ENCODE data around the gene PSMB11. TPM values are rescaled to one million over a fixed set of nuclear protein-coding genes. Genes with fewer than 3 reads are reported as not detected.

The PSMB11 gene
- total RNA-seq, 1 donor from 2014 or later: not detected

- no peak for DNase-seq (ENCODE audit: low spot score)
- peaks cover 6% of the 10 kb centered on the region for H3K27me3 Mint-ChIP-seq (ENCODE audit: unreplicated experiment)
- TF ChIP-seq, protein P1, sequence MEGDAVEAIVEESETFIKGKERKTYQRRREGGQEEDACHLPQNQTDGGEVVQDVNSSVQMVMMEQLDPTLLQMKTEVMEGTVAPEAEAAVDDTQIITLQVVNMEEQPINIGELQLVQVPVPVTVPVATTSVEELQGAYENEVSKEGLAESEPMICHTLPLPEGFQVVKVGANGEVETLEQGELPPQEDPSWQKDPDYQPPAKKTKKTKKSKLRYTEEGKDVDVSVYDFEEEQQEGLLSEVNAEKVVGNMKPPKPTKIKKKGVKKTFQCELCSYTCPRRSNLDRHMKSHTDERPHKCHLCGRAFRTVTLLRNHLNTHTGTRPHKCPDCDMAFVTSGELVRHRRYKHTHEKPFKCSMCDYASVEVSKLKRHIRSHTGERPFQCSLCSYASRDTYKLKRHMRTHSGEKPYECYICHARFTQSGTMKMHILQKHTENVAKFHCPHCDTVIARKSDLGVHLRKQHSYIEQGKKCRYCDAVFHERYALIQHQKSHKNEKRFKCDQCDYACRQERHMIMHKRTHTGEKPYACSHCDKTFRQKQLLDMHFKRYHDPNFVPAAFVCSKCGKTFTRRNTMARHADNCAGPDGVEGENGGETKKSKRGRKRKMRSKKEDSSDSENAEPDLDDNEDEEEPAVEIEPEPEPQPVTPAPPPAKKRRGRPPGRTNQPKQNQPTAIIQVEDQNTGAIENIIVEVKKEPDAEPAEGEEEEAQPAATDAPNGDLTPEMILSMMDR (IDR thresholded peaks at IDR 0.05; ENCODE audit: unreplicated experiment): no peak
- H3K9me3 Mint-ChIP-seq (ENCODE audit: unreplicated experiment): no peaks in the 10 kb centered on the region
- peaks cover 8% of the 10 kb centered on the region for H3K4me1 Mint-ChIP-seq (ENCODE audit: unreplicated experiment)
- H3K27ac Mint-ChIP-seq (ENCODE audit: unreplicated experiment): no peak overlapping the region
- peaks cover 12% of the 10 kb centered on the region for H3K36me3 Mint-ChIP-seq (ENCODE audit: low read depth, unreplicated experiment)
- H3K4me3 Mint-ChIP-seq (ENCODE audit: unreplicated experiment): no peak overlapping the region
Measured at GRCh38 chr14:23052671-23053070, 10.7 kb downstream of the PSMB11 start.

DNA sequence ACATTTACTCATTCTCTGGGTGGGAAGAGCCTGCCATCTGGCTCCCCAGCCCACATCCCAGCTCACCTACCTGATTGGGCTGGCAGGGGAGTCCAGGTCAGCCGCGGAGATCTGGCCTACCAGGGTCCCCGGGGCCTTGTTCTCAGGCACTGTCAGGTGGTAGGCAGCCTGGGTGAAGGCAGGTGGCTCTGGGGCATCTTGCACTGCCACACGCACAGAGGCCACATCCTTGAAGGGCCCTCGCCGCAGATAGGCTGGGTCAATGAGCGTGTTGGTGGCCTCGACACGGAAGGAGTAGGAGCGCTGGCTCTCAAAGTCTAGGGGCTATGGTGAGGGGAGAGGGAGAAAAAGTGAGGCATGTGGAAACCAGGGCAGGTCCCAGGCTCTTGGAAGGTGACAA is 11.4 kb downstream of the PSMB11 start:
- no peaks in the 10 kb centered on the region for H3K9me3 Mint-ChIP-seq (ENCODE audit: unreplicated experiment)
- H3K27me3 Mint-ChIP-seq (ENCODE audit: unreplicated experiment): peaks cover 4% of the 10 kb centered on the region
- H3K27ac Mint-ChIP-seq (ENCODE audit: unreplicated experiment): no peak overlapping the region
- TF ChIP-seq, protein P1 (IDR thresholded peaks at IDR 0.05; ENCODE audit: unreplicated experiment): no peak
- peaks cover 11% of the 10 kb centered on the region for H3K36me3 Mint-ChIP-seq (ENCODE audit: low read depth, unreplicated experiment)
- peaks cover 10% of the 10 kb centered on the region for H3K4me1 Mint-ChIP-seq (ENCODE audit: unreplicated experiment)
- no peak for DNase-seq (ENCODE audit: low spot score)
- no peak overlapping the region for H3K4me3 Mint-ChIP-seq (ENCODE audit: unreplicated experiment)

DNA sequence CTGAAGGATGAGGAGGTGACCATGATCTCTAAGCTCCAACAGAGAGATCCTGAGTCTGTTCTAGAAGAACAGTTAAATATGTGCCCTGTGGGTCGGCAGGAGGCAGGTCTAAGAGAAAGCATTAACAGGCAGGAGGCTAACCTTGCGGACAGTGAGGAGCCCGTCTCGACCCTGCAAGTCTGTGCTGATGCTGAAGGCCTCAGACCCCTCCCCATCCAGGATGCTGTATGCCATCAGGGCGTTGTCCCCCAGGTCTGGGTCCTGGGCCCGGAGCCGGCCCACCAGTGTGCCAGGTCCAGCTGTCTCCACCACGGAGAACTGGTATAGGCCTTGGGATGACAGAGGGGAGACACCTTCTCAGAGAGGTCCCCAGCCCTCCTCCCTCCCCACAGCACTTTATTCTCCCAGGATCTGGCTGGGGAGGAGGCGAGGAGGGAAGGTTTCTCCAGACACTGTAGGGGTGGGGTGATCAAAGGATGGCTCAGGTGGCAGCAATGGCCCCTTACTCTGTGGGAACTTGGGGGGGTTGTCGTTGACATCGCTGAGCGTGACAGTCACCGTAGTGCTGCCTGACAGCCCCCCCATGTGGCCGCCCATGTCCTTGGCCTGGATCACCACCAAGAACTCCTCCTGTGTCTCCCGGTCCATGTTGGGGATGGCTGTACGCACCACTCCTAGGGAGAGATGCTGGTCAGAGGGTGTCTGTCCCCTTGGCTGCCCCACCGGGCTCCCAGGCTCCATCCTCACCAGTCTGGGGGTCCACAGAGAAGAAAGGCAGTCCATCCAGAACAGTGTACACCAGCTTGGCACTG is 12.2 kb downstream of the PSMB11 start:
- H3K4me3 Mint-ChIP-seq (ENCODE audit: unreplicated experiment): no peak overlapping the region
- no peaks in the 10 kb centered on the region for H3K9me3 Mint-ChIP-seq (ENCODE audit: unreplicated experiment)
- TF ChIP-seq, protein P1 (IDR thresholded peaks at IDR 0.05; ENCODE audit: unreplicated experiment): peak; percentile 28
- H3K4me1 Mint-ChIP-seq (ENCODE audit: unreplicated experiment): peaks cover 11% of the 10 kb centered on the region
- DNase-seq (ENCODE audit: low spot score): peak; percentile 46
- peaks cover 13% of the 10 kb centered on the region for H3K36me3 Mint-ChIP-seq (ENCODE audit: low read depth, unreplicated experiment)
- no peak overlapping the region for H3K27ac Mint-ChIP-seq (ENCODE audit: unreplicated experiment)
- H3K27me3 Mint-ChIP-seq (ENCODE audit: unreplicated experiment): peaks cover 3% of the 10 kb centered on the region

DNA sequence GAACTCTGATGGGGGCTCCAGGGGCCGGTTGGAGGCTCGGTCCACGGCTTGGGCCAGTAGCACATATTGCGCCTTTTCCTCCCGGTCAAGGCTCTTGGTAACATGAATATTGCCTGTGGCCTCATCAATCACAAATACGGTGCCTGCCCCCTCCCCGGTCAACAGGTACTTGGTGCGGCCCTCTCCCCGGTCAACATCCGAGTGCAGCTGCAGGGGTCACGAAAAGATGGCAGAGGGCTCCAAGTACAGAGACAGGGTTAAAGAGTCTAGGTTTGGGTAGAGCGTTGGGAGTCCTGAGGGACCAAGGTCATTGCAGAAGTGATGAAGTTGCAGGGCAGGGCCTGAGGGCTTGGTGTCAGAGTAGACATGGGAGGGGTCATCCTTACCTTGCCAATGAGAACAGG is 13.1 kb downstream of the PSMB11 start:
- H3K27me3 Mint-ChIP-seq (ENCODE audit: unreplicated experiment): peaks cover 5% of the 10 kb centered on the region
- H3K36me3 Mint-ChIP-seq (ENCODE audit: low read depth, unreplicated experiment): peaks cover 12% of the 10 kb centered on the region
- TF ChIP-seq, protein P1 (IDR thresholded peaks at IDR 0.05; ENCODE audit: unreplicated experiment): no peak
- H3K4me3 Mint-ChIP-seq (ENCODE audit: unreplicated experiment): peak overlapping the region; percentile 4
- no peak for DNase-seq (ENCODE audit: low spot score)
- H3K27ac Mint-ChIP-seq (ENCODE audit: unreplicated experiment): no peak overlapping the region
- no peaks in the 10 kb centered on the region for H3K9me3 Mint-ChIP-seq (ENCODE audit: unreplicated experiment)
- peaks cover 14% of the 10 kb centered on the region for H3K4me1 Mint-ChIP-seq (ENCODE audit: unreplicated experiment)

GRCh38 chr14:23055621-23056144 is 13.7 kb downstream of the PSMB11 start:
- no peak for DNase-seq (ENCODE audit: low spot score)
- Mint-ChIP-seq H3K27ac (ENCODE audit: unreplicated experiment) (no peak overlapping the region), H3K4me1 (ENCODE audit: unreplicated experiment) (peaks cover 15% of the 10 kb centered on the region), H3K4me3 (ENCODE audit: unreplicated experiment) (peak overlapping the region; percentile 91), H3K36me3 (ENCODE audit: low read depth, unreplicated experiment) (peaks cover 8% of the 10 kb centered on the region), H3K27me3 (ENCODE audit: unreplicated experiment) (peaks cover 6% of the 10 kb centered on the region), H3K9me3 (ENCODE audit: unreplicated experiment) (no peaks in the 10 kb centered on the region)
- TF ChIP-seq, protein P1 (IDR thresholded peaks at IDR 0.05; ENCODE audit: unreplicated experiment): no peak

Data from endothelial cell (in vitro differentiated cells).